GM12878 (cell line): ENCODE data around the gene ABHD2. TPM values are rescaled to one million over a fixed set of nuclear protein-coding genes. Genes with fewer than 3 reads are reported as not detected.
"Not testable (repeated sequence)": the region's sequence is repeated elsewhere in the genome, so short reads cannot be mapped to it uniquely, and the experiment has no call there.

Experiments
- ATAC-seq: fragments of 200-7000 bp; cut with Tn5 transposase; 3 replicates; pipeline ENCODE4 v1.9.1; 2020; ENCODE audit warnings: mild to moderate bottlenecking, moderate library complexity
- BruUV-seq: library from RNA; stranded (reverse); fragments of 400-500 nt; replicated peaks from 2 replicates; lab custom pipeline; 2021; lab: Mats Ljungman, UMichigan
- CTCF ChIA-PET: fragments of 300-600 bp; sonication (Branson Sonifier 250); formaldehyde crosslinking; extraction: SDS; loops from one replicate; lab custom pipeline; 2021; ENCODE audit warnings: inconsistent platforms; lab: Yijun Ruan, JAX
- POLR2A ChIA-PET: fragments of 350-600 bp; formaldehyde crosslinking; extraction: SDS; loops from one replicate; lab custom pipeline; 2021; ENCODE audit warnings: inconsistent platforms; lab: Charles Lee
- RAD21 ChIA-PET: fragments of 300-600 bp; sonication (Branson Sonifier 250); formaldehyde crosslinking; loops from one replicate; lab custom pipeline; 2023; ENCODE audit warnings: antibody characterized with exemption; ENCODE audit not compliant: unreplicated experiment; lab: Charles Lee
- SMC1A ChIA-PET: fragments of 300-600 bp; sonication (Branson Sonifier 250); formaldehyde crosslinking; loops from one replicate; lab custom pipeline; 2023; ENCODE audit not compliant: unreplicated experiment, uncharacterized antibody; lab: Charles Lee
- DNase-seq: peaks from one replicate; pipeline ENCODE4 v3.0.0-alpha.2; 2011; ENCODE audit warnings: low read depth, low spot score
- FAIRE-seq: peaks from 3 replicates; lab custom pipeline; 2011; peaks lifted over from hg19 to GRCh38; lab: Jason Lieb, UNC
- H2AFZ ChIP-seq: 2 replicates; pipeline ENCODE4 v1.6.0; 2011; ENCODE audit warnings: low read depth, low read length, control low read depth; ENCODE audit not compliant: control insufficient read depth
- H3K27ac ChIP-seq: 2 replicates; pipeline ENCODE4 v1.5.1; 2011; ENCODE audit warnings: control low read depth; ENCODE audit not compliant: control insufficient read depth, insufficient read depth
- H3K27me3 ChIP-seq, 2 experiments: replicated peaks in 1 of 2; 2 replicates each; pipeline versions ENCODE4 v1.6.0 to v1.6.1; 2011; ENCODE audit warnings: low read length in 1 of 2; ENCODE audit not compliant: control insufficient read depth in 2 of 2, insufficient read depth in 2 of 2
- H3K36me3 ChIP-seq, 2 experiments: 2 replicates each; pipeline ENCODE4 v1.5.1; 2011; ENCODE audit warnings: low read length in 1 of 2; ENCODE audit not compliant: control insufficient read depth in 2 of 2, insufficient read depth in 2 of 2
- H3K4me1 ChIP-seq: 2 replicates; pipeline ENCODE4 v1.6.1; 2011; ENCODE audit warnings: mild to moderate bottlenecking, low read length, moderate library complexity, mixed read lengths; ENCODE audit not compliant: control insufficient read depth, insufficient read depth
- H3K4me2 ChIP-seq: 2 replicates; pipeline ENCODE4 v1.6.0; 2011; ENCODE audit warnings: control low read depth; ENCODE audit not compliant: control insufficient read depth, insufficient read depth
- H3K4me3 ChIP-seq: fragments of 200-600 bp; sonication (generic); 2 replicates; pipeline ENCODE4 v1.5.1; 2016
- H3K79me2 ChIP-seq: 2 replicates; pipeline ENCODE4 v1.6.0; 2011; ENCODE audit warnings: low read length; ENCODE audit not compliant: control insufficient read depth, insufficient read depth
- H3K9ac ChIP-seq: 2 replicates; pipeline ENCODE4 v1.8.0; 2011; ENCODE audit warnings: low read length, control low read depth, mixed read lengths; ENCODE audit not compliant: control insufficient read depth, insufficient read depth
- H3K9me3 ChIP-seq: replicated peaks from 3 replicates; pipeline ENCODE4 v1.5.1; 2011; ENCODE audit warnings: mild to moderate bottlenecking, low read length; ENCODE audit not compliant: control insufficient read depth, insufficient read depth
- H4K20me1 ChIP-seq: 2 replicates; pipeline ENCODE4 v1.6.0; 2011; ENCODE audit not compliant: control insufficient read depth, insufficient read depth
- CUX1 ChIP-seq: IDR thresholded peaks from 2 replicates; pipeline ENCODE4 v1.6.1; 2012; ENCODE audit warnings: improper control_type of control experiment, low read depth, low read length; ENCODE audit not compliant: insufficient replicate concordance
- E4F1 ChIP-seq: fragments of 450-650 bp; IDR thresholded peaks from 2 replicates; pipeline ENCODE4 v1.6.1; 2018; ENCODE audit warnings: borderline replicate concordance, mild to moderate bottlenecking; ENCODE audit not compliant: partially characterized antibody
- WGBS: methylation state at CpG from one replicate; pipeline ENCODE4 v1.1.6; 2016; ENCODE audit warnings: low lambda C conversion rate; ENCODE audit not compliant: insufficient replicate concordance, insufficient coverage; ENCODE audit errors: missing lambda C conversion rate; 5-methylcytosine and 5-hydroxymethylcytosine counted together
- in situ Hi-C: fragments of 300-500 bp; cut with MboI; formaldehyde crosslinking; loops from 9 replicates; pipeline ENCODE4 v1.14.3; 2018; ENCODE audit warnings: mixed read lengths
- intact Hi-C: fragments of 100-400 bp; cut with micrococcal nuclease; formaldehyde crosslinking; loops from one replicate; pipeline ENCODE4 v1.14.2; 2022; ENCODE audit not compliant: unreplicated experiment
- polyA plus RNA-seq, 11 experiments: library from polyadenylated mRNA; depleted of rRNA in 4 of 11; unstranded in 6 of 11; stranded (reverse) in 5 of 11; fragments of >200 nt; fragmentation: Nextera tagmentation in 4 of 11; fragmentation: Illumina TruSeq in 1 of 11; extraction: Ambion mirVana in 4 of 11; extraction: Trizol in 1 of 11; gene quantifications; 1 replicate in 1 of 11; 2 replicates in 10 of 11; pipeline versions ENCODE4 v1.2.1 to v1.2.3, GENCODE V29; 2011 to 2016; ENCODE audit warnings: inconsistent platforms in 2 of 11, missing spikeins in 2 of 11, low read depth in 1 of 11
- total RNA-seq, 4 experiments: library from RNA; depleted of rRNA in 3 of 4; stranded (reverse); fragments of >200 nt in 3 of 4; fragmentation: Illumina TruSeq in 1 of 4; extraction: Trizol in 1 of 4; gene quantifications; 2 replicates each; pipeline versions ENCODE4 v1.2.1 to v1.2.3, GENCODE V29; 2013 to 2021

ABHD2 gene
- total and polyA plus RNA-seq, 10 of the 15 experiments (the other 5 are each of a cell fraction or from before 2014, with no cell fraction given) = 1.2 to 33.6 (median 20.4) TPM

DNA sequence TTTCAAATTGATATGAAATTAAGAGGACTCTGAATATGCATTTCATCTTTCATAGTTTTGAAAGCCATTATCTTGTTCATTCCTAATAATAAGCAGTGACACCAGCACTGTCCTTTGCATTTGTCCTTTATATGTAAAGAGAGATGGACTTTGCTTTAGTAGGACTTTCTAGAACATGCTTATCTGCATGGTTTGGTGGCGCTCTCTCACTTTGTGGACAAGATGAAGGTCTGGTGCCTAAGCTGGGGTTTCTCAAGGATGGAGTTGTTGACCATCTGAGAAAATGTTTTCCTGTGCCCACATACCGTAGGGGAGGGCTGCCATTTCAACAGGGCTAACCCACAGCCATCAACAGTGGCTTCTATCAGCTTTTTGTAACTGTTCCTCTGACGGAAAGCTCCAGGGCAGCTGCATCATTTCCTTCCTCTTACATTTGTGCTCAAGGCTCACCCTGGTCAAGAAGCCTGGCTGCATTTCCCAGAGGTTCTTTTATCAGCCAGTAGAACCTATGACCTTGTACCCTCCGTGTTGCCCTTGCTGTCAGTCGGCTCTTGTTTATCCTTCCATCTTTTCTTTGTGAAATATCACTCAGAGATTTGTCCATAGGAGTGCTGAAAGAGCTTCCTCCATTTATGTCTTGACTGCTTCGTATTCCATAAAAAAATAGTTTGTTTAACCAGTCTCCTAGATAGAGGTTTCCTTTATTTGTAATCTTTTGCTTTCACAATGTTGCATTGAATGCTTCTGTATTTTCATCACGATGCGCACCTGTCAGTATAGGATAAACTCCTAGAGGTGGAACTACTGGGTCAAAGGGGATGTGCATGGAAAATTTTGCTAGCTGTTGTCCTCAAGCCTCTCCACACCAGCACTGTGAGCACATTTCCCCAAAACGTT lies 44.6 kb downstream of the ABHD2 start:
- FAIRE-seq (no peak), ATAC-seq (no peak)
- H3K36me3 ChIP-seq = peaks cover 2 to 3% of the 10 kb centered on the region in 2 experiments; a peak in 2 of 4 replicates
- no peak overlapping the region for H3K27ac ChIP-seq
- WGBS = 65% methylated on average over 9 of the region's 9 CpGs
- no peak overlapping the region for H2AFZ ChIP-seq
- H4K20me1 ChIP-seq = no peaks in the 10 kb centered on the region
- no peak overlapping the region for H3K4me2 ChIP-seq
- RAD21 ChIA-PET = interaction anchor here (1.0 to 1.6 kb wide), 5 partner anchors 14 to 75 kb away, joined by 3 to 5 read pairs (median 4); no protein-coding TSS in a partner anchor
- in situ Hi-C loops (no loop called here), intact Hi-C loops (no loop called here)
- H3K4me3 ChIP-seq = no peak overlapping the region
- H3K27me3 ChIP-seq = no peaks in the 10 kb centered on the region
- H3K4me1 ChIP-seq = no peaks in the 10 kb centered on the region
- BruUV-seq = no TSS peak
- POLR2A ChIA-PET = interaction anchor here (0.7 to 1.5 kb wide), 5 partner anchors 20 to 80 kb away, joined by 3 to 6 read pairs (median 4); no protein-coding TSS in a partner anchor
- TF ChIP-seq CUX1 (no peak), E4F1 (no peak)
- TF ChIP-seq, all 136 proteins: peak for 0
- Histone ChIP-seq H3K9me3 (no peaks in the 10 kb centered on the region), H3K79me2 (no peaks in the 10 kb centered on the region), H3K9ac (no peak overlapping the region)
- DNase-seq = no peak
- ChIA-PET CTCF (interaction anchor here (0.6 to 8.4 kb wide), 17 partner anchors 10 to 228 kb away, joined by 3 to 225 read pairs (median 5); partner anchors contain the start of gene ABHD2), SMC1A (interaction anchor here (0.9 to 8.4 kb wide), 12 partner anchors 10 to 74 kb away, joined by 3 to 134 read pairs (median 4); partner anchors contain the start of gene ABHD2)

GRCh38 chr15:89135387-89136077 lies 47.3 kb downstream of the ABHD2 start:
- H3K4me1 ChIP-seq, POLR2A ChIA-PET, DNase-seq, RAD21 ChIA-PET, intact Hi-C loops, H3K4me3 ChIP-seq, H3K27ac ChIP-seq, H3K36me3 ChIP-seq, FAIRE-seq, ATAC-seq, H3K4me2 ChIP-seq, H3K9me3 ChIP-seq, H3K9ac ChIP-seq, H3K79me2 ChIP-seq, in situ Hi-C loops, H4K20me1 ChIP-seq, BruUV-seq, H2AFZ ChIP-seq, H3K27me3 ChIP-seq, SMC1A ChIA-PET: not testable (repeated sequence)
- 100% methylated on average over 6 of the region's 10 CpGs for WGBS
- CTCF ChIA-PET = interaction anchor here (1.0 kb wide), 1 partner anchor 77 kb away, joined by 3 read pairs; no protein-coding TSS in a partner anchor
